ENCODE results near the gene NIF3L1. TPM values are rescaled to one million over a fixed set of nuclear protein-coding genes. Genes with fewer than 3 reads are reported as not detected.
"Not testable (repeated sequence)": the region's sequence is repeated elsewhere in the genome, so short reads cannot be mapped to it uniquely, and the experiment has no call there.

Gene NIF3L1
- total RNA-seq, 1 experiment from 2014 or later = 57.4 TPM

GRCh38 chr2:200871151-200871550, 18.0 kb upstream of the NIF3L1 start:
- DNase-seq (ENCODE audit: low spot score) = no peak

- no peak for DNase-seq (ENCODE audit: low spot score)
Measured at GRCh38 chr2:200873560-200873959, 15.6 kb upstream of the NIF3L1 start.

GRCh38 chr2:200877443-200877842, 11.7 kb upstream of the NIF3L1 start:
- no peak for DNase-seq (ENCODE audit: low spot score)

GRCh38 chr2:200878289-200878880, 10.8 kb upstream of the NIF3L1 start:
- DNase-seq (ENCODE audit: low spot score) = no peak

- not testable (repeated sequence) for DNase-seq (ENCODE audit: low spot score)
Measured at GRCh38 chr2:200881715-200882249, 7.4 kb upstream of the NIF3L1 start.

GRCh38 chr2:200899482-200899881, 10.3 kb downstream of the NIF3L1 start:
- no peak for DNase-seq (ENCODE audit: low spot score)

- DNase-seq (ENCODE audit: low spot score) = peak; percentile 90
Measured at GRCh38 chr2:200901459-200902072, 12.4 kb downstream of the NIF3L1 start.

- peak; percentile 47 for DNase-seq (ENCODE audit: low spot score)
Measured at GRCh38 chr2:200905618-200906296, 16.6 kb downstream of the NIF3L1 start.

- DNase-seq (ENCODE audit: low spot score) = no peak
Measured at GRCh38 chr2:200909958-200910357, 20.8 kb downstream of the NIF3L1 start.

- DNase-seq (ENCODE audit: low spot score) = no peak
Measured at GRCh38 chr2:200913654-200914053, 24.5 kb downstream of the NIF3L1 start.

- DNase-seq (ENCODE audit: low spot score) = no peak
Measured at GRCh38 chr2:200922439-200922838, 33.3 kb downstream of the NIF3L1 start.

GRCh38 chr2:200929334-200930249, 40.4 kb downstream of the NIF3L1 start:
- no peak for DNase-seq (ENCODE audit: low spot score)

- DNase-seq (ENCODE audit: low spot score) = no peak
Measured at GRCh38 chr2:200930947-200931626, 41.9 kb downstream of the NIF3L1 start.

GRCh38 chr2:200939832-200940231, 50.7 kb downstream of the NIF3L1 start:
- DNase-seq (ENCODE audit: low spot score) = no peak

- DNase-seq (ENCODE audit: low spot score) = no peak
Measured at GRCh38 chr2:200943527-200944105, 54.4 kb downstream of the NIF3L1 start.

- DNase-seq (ENCODE audit: low spot score) = peak; percentile 71
Measured at GRCh38 chr2:200944467-200945394, 55.6 kb downstream of the NIF3L1 start.

- DNase-seq (ENCODE audit: low spot score) = no peak
Measured at GRCh38 chr2:200945395-200945729, 56.2 kb downstream of the NIF3L1 start.

GRCh38 chr2:200950378-200950777, 61.2 kb downstream of the NIF3L1 start:
- no peak for DNase-seq (ENCODE audit: low spot score)
